HG03066 (cell line): ENCODE measurements around the gene TACC3.

ENCODE experiments used
- ATAC-seq: cut with Tn5 transposase; IDR thresholded peaks from one replicate; pipeline ENCODE4 v1.9.1; 2021; ENCODE audit warnings: low read depth; ENCODE audit not compliant: unreplicated experiment

Gene TACC3

GRCh38 chr4:1743975-1744374 lies 22.7 kb downstream of the TACC3 start:
- no peak for ATAC-seq

DNA sequence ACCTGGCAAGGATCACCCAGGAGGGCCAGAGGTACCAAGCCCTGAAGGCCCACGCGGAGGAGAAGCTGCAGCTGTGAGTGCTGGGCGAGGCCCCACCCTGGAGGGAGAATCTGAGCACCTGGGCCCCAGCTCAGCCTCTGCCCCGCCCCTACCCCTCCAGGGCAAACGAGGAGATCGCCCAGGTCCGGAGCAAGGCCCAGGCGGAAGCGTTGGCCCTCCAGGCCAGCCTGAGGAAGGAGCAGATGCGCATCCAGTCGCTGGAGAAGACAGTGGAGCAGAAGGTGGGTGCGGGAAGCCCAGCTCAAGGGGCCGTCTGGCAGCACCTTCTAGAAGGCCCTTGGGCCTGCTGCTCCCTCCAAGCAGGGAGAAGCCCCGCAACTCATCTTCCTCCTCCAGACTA lies 23.2 kb downstream of the TACC3 start:
- ATAC-seq = no peak

- ATAC-seq = no peak
Observed at GRCh38 chr4:1745165-1745564, 23.8 kb downstream of the TACC3 start.

DNA sequence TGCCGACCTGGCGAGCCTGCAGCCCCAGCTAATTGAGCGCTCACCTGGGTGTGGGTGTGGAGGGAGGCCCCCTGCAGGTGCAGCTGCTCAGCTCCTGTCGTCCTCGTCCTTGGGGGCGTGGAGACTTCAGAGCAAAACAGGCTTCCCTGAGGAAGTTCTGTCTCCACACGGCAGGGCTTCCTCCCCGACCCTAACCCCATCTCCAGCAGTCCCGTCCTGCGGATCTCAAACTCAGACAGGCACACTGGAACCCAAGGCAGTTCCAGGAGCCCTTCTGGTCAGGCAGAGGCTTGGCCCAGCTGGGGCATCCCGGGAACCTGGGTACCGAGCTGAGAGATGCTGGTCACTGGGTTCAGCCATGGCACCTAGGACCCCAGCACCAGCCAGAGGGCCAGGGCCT lies 24.4 kb downstream of the TACC3 start:
- ATAC-seq = no peak

- peak; percentile 67 for ATAC-seq
Observed at GRCh38 chr4:1746265-1746691, 25.0 kb downstream of the TACC3 start.

- no peak for ATAC-seq
Observed at GRCh38 chr4:1746919-1747602, 25.7 kb downstream of the TACC3 start.

DNA sequence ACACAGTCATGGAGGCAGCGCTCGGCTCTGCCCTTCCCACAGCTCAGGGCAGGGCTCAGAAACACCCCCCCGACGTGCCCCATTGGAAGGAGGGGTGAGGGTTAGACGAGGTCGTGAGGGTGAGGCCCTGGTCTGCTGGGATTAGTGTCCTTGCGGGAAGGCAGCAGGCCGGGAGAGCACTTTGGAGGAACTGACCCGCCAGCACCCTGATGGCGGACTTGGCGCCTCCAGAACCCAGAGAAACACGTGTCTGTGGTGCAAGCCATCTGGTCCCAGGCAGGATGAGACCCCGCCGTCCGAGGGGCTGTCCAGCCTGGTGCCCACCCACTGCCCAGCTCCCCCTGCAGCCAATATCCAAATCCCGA lies 26.3 kb downstream of the TACC3 start:
- no peak for ATAC-seq

- no peak for ATAC-seq
Observed at GRCh38 chr4:1748465-1748995, 27.2 kb downstream of the TACC3 start.

- ATAC-seq = no peak
Observed at GRCh38 chr4:1749370-1749769, 28.0 kb downstream of the TACC3 start.

GRCh38 chr4:1749826-1750225 lies 28.5 kb downstream of the TACC3 start:
- no peak for ATAC-seq

GRCh38 chr4:1750381-1751154 lies 29.2 kb downstream of the TACC3 start:
- ATAC-seq = no peak

DNA sequence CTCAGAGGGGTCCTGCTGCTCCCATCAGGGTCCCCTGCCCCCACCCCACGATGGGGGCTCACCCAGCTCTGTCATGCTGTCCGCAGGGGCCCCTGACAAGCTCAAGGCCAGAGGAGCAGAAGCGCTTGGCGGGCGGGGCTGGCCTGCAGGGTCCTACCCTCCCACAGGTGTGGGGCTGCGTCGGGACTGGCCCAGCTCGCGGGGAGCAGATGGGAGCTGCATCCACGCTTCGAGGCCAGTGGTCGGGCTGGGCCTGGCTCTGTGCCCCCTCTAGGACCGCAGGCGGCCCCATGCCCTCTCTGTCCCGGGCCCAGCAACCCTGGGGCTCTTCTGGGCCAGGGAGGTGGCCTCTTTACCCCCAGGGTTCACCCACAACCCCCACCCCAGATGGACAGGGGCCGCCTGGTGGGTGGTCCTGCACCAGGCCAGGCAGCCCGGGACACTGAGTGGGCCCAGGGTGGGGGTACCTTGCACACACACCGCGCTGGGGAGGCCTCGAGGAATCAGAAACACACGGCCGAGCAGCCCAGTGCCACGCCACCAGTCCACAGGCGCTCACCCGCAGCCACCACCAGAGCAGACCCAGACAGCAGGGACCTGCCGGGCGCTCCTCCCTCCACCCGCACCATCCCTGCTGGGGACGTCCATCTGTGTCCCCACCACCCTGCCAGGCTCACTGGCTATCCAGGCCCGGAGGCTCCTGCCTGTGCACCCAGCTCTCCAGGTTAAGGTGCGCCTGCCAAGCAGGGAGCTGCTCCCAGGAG lies 30.0 kb downstream of the TACC3 start:
- ATAC-seq = no peak

GRCh38 chr4:1751919-1752283 lies 30.6 kb downstream of the TACC3 start:
- no peak for ATAC-seq

GRCh38 chr4:1752284-1753041 lies 31.1 kb downstream of the TACC3 start:
- no peak for ATAC-seq

- ATAC-seq = no peak
Observed at GRCh38 chr4:1753294-1753696, 32.0 kb downstream of the TACC3 start.

- ATAC-seq = no peak
Observed at GRCh38 chr4:1753697-1754311, 32.5 kb downstream of the TACC3 start.

DNA sequence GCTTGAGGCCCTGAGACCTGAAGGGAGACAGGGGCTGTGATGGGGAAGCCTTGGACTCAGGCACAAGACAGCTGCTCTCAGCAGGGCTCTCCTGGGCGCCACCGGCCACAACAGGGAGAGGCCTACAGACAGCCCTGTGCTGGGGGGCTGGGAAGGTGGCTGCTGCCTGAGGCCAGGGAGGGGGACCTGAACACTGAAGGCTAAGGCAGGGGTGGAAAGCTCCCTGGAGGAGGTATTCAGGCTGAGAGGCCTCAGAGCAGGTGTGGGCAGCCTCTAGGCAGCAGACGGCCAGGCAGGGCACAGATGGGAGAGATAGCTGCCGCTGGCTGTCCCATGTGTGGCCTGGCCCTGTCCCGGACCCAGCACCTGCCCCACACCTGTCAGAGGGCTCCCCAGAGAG lies 33.0 kb downstream of the TACC3 start:
- ATAC-seq = no peak

- ATAC-seq = no peak
Observed at GRCh38 chr4:1755297-1755696, 34.0 kb downstream of the TACC3 start.

DNA sequence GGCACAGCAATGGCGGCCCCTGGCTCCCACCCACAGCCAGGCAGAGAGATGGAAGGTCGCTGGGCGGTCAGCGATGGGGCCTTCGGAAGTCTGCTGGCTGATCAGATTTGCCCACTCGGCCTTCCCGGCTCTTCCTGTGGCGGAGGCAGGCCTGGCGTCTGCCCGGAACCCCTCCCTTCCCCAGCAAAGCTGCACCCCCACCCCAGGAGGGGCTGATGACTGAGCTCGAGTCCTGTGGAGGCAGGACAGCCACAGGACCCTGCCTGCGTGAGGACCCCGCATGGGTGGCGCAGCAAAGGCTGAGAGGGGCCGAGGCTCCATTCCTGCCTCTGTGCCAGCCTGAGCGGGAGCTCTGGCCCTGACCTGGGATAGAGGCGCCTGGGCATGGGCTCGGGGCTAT lies 34.8 kb downstream of the TACC3 start:
- no peak for ATAC-seq
